HPDE6-E6E7 (cell line): ENCODE results near the gene TPH1.
"Not testable (repeated sequence)": the region's sequence is repeated elsewhere in the genome, so short reads cannot be mapped to it uniquely, and the experiment has no call there.

Source experiments
- DNase-seq: peaks from one replicate; pipeline ENCODE4 v3.0.0; 2011; ENCODE audit warnings: missing footprints; ENCODE audit errors: extremely low spot score

TPH1 gene

DNA sequence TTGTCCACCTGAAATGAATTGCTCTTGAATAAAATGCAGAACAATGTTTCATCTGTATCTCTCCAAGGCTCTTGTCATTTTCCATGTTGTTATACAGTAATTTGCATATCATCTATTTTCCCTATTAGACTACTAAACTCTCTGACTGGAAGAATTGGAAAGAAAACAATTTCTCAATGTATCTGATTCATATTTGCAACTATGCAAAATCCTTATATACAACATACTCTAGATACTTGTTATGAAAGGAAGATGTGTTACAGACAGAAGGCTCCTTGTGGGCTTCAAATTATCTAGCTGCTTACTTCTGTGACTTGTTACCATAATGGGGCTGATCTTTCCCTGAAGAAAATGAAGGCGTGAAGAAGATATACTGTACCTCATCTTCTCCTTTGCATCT, 23.6 kb downstream of the TPH1 start:
- DNase-seq, result no peak

GRCh38 chr11:18019650-18020049, 26.4 kb downstream of the TPH1 start:
- no peak for DNase-seq

- no peak for DNase-seq
Measured at GRCh38 chr11:18016789-18017188, 29.3 kb downstream of the TPH1 start.

DNA sequence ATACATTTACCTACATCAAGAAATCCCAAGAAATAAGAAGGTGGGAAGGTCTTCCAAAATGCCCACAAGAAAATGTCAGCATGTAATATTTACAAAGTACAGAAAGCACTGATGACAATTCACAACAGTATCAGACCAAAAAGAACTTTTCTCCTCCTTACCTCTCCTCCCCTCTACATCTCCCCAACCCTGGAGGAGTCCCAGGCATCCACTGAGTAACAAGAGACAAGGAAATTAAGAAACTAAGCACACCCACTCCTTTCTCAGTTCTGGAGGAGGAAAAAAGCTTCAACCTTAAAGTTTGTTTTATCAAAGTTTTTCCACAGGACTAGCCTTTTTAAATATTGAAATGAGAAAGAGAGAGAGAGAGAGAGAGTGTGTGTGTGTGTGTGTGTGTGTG, 31.2 kb downstream of the TPH1 start:
- DNase-seq, result no peak

- DNase-seq, result no peak
Measured at GRCh38 chr11:18013790-18014507, 32.1 kb downstream of the TPH1 start.

DNA sequence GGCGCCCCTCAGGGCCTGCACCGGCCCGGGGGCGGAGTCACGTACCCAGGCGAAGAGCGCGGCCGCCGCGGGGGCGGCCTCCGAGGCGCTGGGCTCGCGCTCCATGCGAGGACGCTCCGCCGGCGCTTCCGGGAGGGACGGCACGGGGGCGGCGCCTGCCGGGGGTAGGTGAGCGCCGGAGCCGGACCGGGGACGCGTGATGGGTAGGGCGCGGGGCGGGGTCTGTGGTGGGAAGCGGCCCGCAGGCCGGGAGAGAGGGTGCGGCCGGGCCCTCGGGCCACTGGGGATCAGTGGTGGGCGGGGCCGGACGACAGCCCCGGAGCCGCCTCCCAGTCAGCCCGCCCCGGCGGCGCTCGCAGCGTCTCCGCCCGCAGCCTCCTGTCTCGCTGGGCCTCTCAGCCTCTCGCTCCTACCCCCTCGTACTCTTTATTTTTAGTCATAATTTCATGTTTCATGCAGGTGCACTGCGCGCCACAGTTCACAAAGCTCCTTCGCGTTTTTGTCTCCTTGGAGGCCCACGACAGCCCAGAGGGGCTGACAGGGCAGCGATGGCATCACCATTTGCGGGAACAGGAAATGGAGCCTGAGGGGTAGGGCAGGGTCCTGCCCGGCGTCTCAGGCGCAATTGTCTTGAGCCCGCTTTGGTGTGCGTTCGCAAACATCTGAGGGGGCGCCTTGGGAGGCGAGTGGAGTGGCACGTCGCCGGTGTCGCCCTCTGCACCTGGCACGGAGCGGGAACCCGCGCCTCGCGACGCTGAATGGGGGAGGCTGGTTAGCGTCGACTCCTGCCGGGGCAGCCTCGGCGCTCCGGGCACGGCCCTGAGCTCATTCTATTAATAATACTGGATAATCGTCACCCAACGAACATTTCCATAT, 32.9 kb downstream of the TPH1 start, which contains the start of gene SERGEF:
TSS of gene SERGEF (minus strand) at position 142 of the 876 bp plus-strand sequence. CDS start at position 105, 37 bp downstream.
- DNase-seq, result peak; percentile 77

- peak; percentile 15 for DNase-seq
Measured at GRCh38 chr11:18012122-18012905, 33.8 kb downstream of the TPH1 start.

GRCh38 chr11:18011633-18012032, 34.4 kb downstream of the TPH1 start:
- no peak for DNase-seq

- DNase-seq, result no peak
Measured at GRCh38 chr11:18010977-18011586, 35.0 kb downstream of the TPH1 start.

DNA sequence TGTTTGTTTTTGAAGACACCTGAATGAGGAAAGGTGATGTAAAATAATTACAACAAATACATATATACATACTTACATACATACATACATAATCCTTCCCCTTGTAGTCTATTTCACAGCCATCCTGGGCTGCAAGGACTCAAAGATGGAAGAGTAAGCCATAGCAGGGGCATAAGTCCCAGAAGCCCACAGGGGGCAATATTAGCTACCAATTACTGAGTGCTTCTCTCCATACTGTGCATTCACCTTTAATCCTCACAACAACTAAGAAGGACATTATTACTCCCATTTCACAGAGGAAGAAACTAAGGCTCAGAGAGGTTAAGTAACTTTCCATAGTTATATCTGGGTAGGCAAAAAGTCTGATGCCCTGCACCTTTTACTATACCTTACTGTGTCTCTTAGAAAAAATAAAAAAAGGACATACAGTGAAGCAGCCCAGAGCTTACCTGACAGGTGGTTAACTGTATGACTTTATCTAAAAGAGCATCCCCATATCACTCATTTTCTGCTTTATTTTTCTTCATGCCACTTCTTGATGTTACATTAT, 35.9 kb downstream of the TPH1 start:
- DNase-seq, result no peak

DNA sequence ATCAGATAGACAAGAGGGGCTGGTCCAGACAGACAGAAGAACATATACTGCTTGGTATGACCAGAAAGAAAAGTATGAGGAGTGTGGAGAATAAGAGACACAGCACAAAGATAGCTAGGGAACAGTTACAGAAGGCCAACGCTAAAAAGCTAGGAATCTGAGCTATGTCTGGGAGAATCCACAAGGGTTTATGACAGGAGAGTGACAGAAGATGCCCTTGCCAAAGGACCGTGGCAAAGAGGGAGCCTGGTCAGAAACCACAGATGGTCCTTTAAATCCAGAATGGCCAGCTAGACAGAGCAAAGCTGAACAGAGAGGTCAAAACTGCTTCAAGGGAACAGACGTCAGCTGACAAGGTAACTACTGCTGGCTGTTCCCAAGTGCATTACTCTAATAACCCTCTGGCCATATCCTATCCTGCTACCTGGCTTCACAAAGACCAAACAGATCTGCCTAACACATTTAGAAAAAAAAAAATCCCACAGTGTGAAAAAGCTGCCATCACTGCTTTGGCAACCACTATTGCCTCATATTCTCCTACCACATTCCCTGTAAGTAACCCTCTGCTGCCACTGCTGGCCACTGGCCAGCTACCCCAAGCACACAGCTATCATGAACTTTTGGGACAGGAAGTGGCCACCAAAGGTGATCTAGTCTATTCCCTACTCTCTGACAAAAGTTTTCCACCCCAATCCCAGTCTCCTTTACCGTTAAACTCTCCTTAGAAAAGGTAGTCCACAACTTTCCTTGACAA, 40.5 kb downstream of the TPH1 start:
- no peak for DNase-seq

- DNase-seq, result no peak
Measured at GRCh38 chr11:18001191-18001590, 44.9 kb downstream of the TPH1 start.

- DNase-seq, result no peak
Measured at GRCh38 chr11:18000760-18001159, 45.3 kb downstream of the TPH1 start.

DNA sequence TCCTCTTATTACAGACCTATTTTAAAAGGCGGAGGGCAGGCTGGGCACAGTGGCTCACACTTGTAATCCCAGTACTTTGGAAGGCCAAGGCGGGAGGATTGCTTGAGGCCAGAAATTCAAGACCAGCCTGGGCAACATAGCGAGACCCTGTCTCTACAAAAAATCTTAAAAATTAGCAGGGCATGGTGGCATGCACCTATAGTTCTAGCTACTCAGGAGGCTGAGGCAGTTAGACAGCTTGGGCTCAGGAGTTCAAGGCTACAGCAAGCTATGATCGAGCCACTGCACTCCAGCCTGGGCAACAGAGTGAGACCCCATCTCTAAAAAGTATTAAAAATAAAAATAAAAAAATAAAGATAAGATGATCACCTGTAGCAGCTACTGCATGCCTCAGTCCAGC, 45.9 kb downstream of the TPH1 start:
- DNase-seq, result not testable (repeated sequence)
